Esophagus muscularis mucosa (tissue), 4 donors: ENCODE measurements around the gene TMCO4. TPM values are rescaled to one million over a fixed set of nuclear protein-coding genes. Genes with fewer than 3 reads are reported as not detected.

ENCODE experiments used
- DNase-seq: peaks from one replicate; pipeline ENCODE4 v3.0.0-alpha.2; 2017; ENCODE audit errors: extremely low spot score
- H3K27ac ChIP-seq, 4 donors: fragments of 200-600 bp; sonication (generic); replicated peaks in 1 of 4; 1 replicate in 3 of 4; 2 replicates in 1 of 4; pipeline ENCODE4 v1.5.1; 2016 to 2019; ENCODE audit warnings: mild to moderate bottlenecking in 1 of 4
- H3K27me3 ChIP-seq, 4 donors: fragments of 200-600 bp; sonication (generic); one replicate each; pipeline versions ENCODE4 v1.5.1 to v1.6.0; 2016 to 2019
- H3K36me3 ChIP-seq, 4 donors: fragments of 200-600 bp; sonication (generic); one replicate each; pipeline ENCODE4 v1.5.1; 2016 to 2019
- H3K4me1 ChIP-seq, 4 donors: fragments of 200-600 bp; sonication (generic); one replicate each; pipeline ENCODE4 v1.5.1; 2016 to 2019
- H3K4me3 ChIP-seq, 4 donors: fragments of 200-600 bp; sonication (generic); 1 replicate in 2 of 4; 2 replicates in 2 of 4; pipeline ENCODE4 v1.5.1; 2016 to 2019; ENCODE audit warnings: mild to moderate bottlenecking in 4 of 4, moderate library complexity in 1 of 4
- H3K9me3 ChIP-seq, 4 donors: fragments of 200-600 bp; sonication (generic); 1 replicate in 3 of 4; 2 replicates in 1 of 4; pipeline ENCODE4 v1.5.1; 2016 to 2019
- CTCF ChIP-seq, 3 experiments: fragments of 200-600 bp in 2 of 3; fragments of 450-650 bp in 1 of 3; sonication (generic) in 2 of 3; IDR thresholded peaks; one replicate each; pipeline ENCODE4 v1.5.1; 2017 to 2019; ENCODE audit warnings: antibody characterized with exemption in 3 of 3, mild to moderate bottlenecking in 2 of 3, moderate library complexity in 1 of 3
- EP300 ChIP-seq: sonication (generic); formaldehyde crosslinking; IDR thresholded peaks from one replicate; pipeline ENCODE4 v1.6.1; 2017; ENCODE audit warnings: antibody characterized with exemption
- POLR2A ChIP-seq: fragments of 450-650 bp; IDR thresholded peaks from one replicate; pipeline ENCODE4 v1.6.1; 2017; ENCODE audit warnings: antibody characterized with exemption, moderate library complexity, mild to moderate bottlenecking, low read depth
- POLR2AphosphoS5 ChIP-seq, 2 donors: sonication (generic); formaldehyde crosslinking; IDR thresholded peaks; one replicate each; pipeline ENCODE4 v1.6.1; 2017; ENCODE audit warnings: antibody characterized with exemption in 2 of 2
- WGBS: methylation state at CpG from one replicate; pipeline ENCODE4 v1.1.5; 2018; 5-methylcytosine and 5-hydroxymethylcytosine counted together
- intact Hi-C: fragments of 100-400 bp; cut with DNase I; formaldehyde crosslinking; loops from one replicate; pipeline ENCODE4 v1.15.1; 2023
- total RNA-seq, 4 donors: library from RNA; depleted of rRNA; stranded (reverse); fragments of >200 nt; gene quantifications; one replicate each; pipeline versions ENCODE4 v1.1.0 to v1.2.1, GENCODE V29; 2016

The TMCO4 gene
- total RNA-seq, 4 donors from 2014 or later, result 20.8 to 34.4 (median 25.8) TPM

GRCh38 chr1:19665496-19666465, 133.9 kb downstream of the TMCO4 start:
- peak overlapping the region; percentile 42 to 55 (median 43) for H3K4me3 ChIP-seq
- peaks cover 18 to 79% (median 33%) of the 10 kb centered on the region in 4 donors for H3K27me3 ChIP-seq
- TF ChIP-seq CTCF (IDR thresholded peaks at IDR 0.05), result no peak
- no peak for TF ChIP-seq POLR2AphosphoS5 (IDR thresholded peaks at IDR 0.05)
- no peak for TF ChIP-seq EP300
- no peak for TF ChIP-seq POLR2A

GRCh38 chr1:19665186-19665495, 134.6 kb downstream of the TMCO4 start:
- Histone ChIP-seq H3K9me3 (no peaks in the 10 kb centered on the region), H3K27me3 (peaks cover 18 to 78% (median 33%) of the 10 kb centered on the region in 4 donors), H3K4me3 (peak overlapping the region; percentile 42 to 55 (median 43)), H3K4me1 (peaks cover 7 to 31% (median 15%) of the 10 kb centered on the region in 4 donors), H3K27ac (no peak overlapping the region), H3K36me3 (no peaks in the 10 kb centered on the region)
- intact Hi-C loops, result no loop called here
- 0% methylated on average over 6 of the region's 23 CpGs for WGBS
- no peak for TF ChIP-seq CTCF (IDR thresholded peaks at IDR 0.05)
- no peak for TF ChIP-seq EP300
- no peak for TF ChIP-seq POLR2A
- DNase-seq, result no peak

More at GRCh38 chr1:19665496-19666465, 133.9 kb downstream of the TMCO4 start:
- Histone ChIP-seq H3K4me1 (peaks cover 7 to 28% (median 14%) of the 10 kb centered on the region in 4 donors), H3K9me3 (no peaks in the 10 kb centered on the region), H3K27ac (no peak overlapping the region), H3K36me3 (no peaks in the 10 kb centered on the region)
- no peak for DNase-seq
- 25% methylated on average over 50 of the region's 84 CpGs for WGBS
- intact Hi-C loops, result no loop called here

GRCh38 chr1:19664453-19665185, 135.1 kb downstream of the TMCO4 start, which contains the start of gene HTR6:
Gene HTR6, plus strand, starts transcription at chr1:19664875. Its CDS starts 879 bp downstream, at chr1:19665754.
- H3K27me3 ChIP-seq, result peaks cover 18 to 73% (median 33%) of the 10 kb centered on the region in 4 donors
- H3K9me3 ChIP-seq, result no peaks in the 10 kb centered on the region
- peaks cover 7 to 36% (median 20%) of the 10 kb centered on the region in 4 donors for H3K4me1 ChIP-seq
- peak within 1 kb of the TSS; percentile 42 to 55 (median 43) for H3K4me3 ChIP-seq
- no peaks in the 10 kb centered on the region for H3K36me3 ChIP-seq
- TF ChIP-seq POLR2AphosphoS5 (IDR thresholded peaks at IDR 0.05) (no peak), EP300 (no peak), POLR2A (no peak), CTCF (IDR thresholded peaks at IDR 0.05) (no peak)
- no peak within 1 kb of the TSS for H3K27ac ChIP-seq
- WGBS, result 24% methylated on average over 4 of the region's 80 CpGs
- intact Hi-C loops, result loop anchor here (5.0 kb wide), 1 partner anchor 412 kb away; the partner anchor contains the start of genes EMC1 and MRTO4
- no peak for DNase-seq

DNA sequence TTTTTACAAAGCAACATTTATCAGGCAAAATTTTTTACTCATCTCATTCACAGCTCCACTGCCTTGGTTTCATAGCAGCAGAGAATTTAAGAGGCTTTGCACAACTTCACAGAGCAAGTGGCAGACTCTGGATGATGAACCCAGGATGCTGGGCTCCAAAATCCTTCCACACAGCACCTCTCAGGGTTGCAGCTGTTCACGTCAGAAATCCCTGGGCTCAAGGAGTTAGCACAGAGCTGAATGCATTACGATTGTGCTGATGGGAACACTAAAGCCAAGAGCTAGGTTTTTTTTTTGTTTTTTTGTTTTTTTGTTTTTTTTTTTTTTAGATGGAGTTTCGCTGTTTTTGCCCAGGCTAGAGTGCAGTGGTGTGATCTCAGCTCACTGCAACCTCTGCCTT, 137.4 kb downstream of the TMCO4 start:
- H3K27me3 ChIP-seq, result peaks cover 18 to 52% (median 33%) of the 10 kb centered on the region in 4 donors
- H3K36me3 ChIP-seq, result peaks cover 0 to 16% (median 15%) of the 10 kb centered on the region in 4 donors

More for the DNA sequence above, 137.4 kb downstream of the TMCO4 start:
- no peak for DNase-seq
- H3K27ac ChIP-seq, result no peak overlapping the region
- intact Hi-C loops, result loop anchor here (2.0 to 5.0 kb wide), 2 partner anchors 42 to 410 kb away; partner anchors contain the start of genes EMC1 and MRTO4
- TF ChIP-seq EP300 (no peak), POLR2A (no peak), CTCF (IDR thresholded peaks at IDR 0.05) (no peak), POLR2AphosphoS5 (IDR thresholded peaks at IDR 0.05) (no peak)
- 63% methylated on average over 3 of the region's 3 CpGs for WGBS
- peaks cover 9 to 47% (median 27%) of the 10 kb centered on the region in 4 donors for H3K4me1 ChIP-seq
- H3K9me3 ChIP-seq, result no peaks in the 10 kb centered on the region
- no peak overlapping the region for H3K4me3 ChIP-seq
